GM12875 (cell line): ENCODE measurements around the gene RNF224.

Source experiments
- H3K4me3 ChIP-seq: one replicate; pipeline ENCODE4 v1.5.1; 2011; ENCODE audit warnings: low read depth, low read length, control low read depth
- TF ChIP-seq, protein P1 (sequence below): IDR thresholded peaks from 2 replicates; pipeline ENCODE4 v1.5.1; 2011; ENCODE audit warnings: low read depth, mild to moderate bottlenecking, control low read depth, inconsistent platforms, low read length, moderate library complexity, borderline replicate concordance; ENCODE audit not compliant: insufficient read depth

The RNF224 gene

DNA sequence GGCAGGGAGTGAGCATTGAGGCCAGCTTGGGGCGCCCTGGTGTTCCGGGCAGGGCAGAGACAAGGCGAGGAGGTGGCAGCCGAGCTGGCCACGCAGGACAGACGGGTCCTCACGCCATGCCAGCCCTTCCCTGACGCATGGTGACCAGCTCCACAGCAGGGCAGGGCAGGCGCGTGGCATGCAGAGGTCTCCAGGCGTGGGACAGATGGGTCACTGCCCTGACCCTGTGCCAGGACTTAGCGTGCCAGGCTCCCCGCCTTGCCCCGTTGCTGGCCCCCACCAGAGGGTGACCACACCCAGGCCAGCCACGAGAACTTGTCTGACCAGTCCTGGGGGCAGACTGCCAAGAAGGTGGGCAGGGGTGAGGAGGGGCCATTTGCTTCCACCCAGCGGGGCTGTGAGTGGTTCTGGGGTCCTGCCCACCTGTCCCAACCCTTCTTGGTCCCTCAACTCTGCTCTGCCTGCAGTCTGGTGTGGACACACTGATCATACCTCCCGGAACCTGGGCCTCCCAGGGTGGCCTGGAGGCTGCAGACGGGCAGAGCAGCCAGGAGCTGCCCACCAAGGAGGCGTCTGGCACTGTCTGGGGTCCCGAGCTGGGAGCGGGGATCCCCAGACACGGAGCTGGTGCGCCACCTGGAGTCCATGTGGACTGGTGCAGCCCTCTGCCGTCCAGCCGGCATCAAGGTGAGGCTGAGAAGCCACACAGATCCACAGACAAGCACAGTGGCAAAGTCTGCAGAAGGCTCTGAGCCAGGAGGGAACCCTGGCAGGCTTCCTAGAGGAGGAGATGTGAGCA is at the start of gene RNF224:
Gene RNF224 (plus strand): TSS at position 449 of the 799 bp plus-strand sequence. CDS start 834 bp downstream, outside the sequence.
- TF ChIP-seq, protein P1, sequence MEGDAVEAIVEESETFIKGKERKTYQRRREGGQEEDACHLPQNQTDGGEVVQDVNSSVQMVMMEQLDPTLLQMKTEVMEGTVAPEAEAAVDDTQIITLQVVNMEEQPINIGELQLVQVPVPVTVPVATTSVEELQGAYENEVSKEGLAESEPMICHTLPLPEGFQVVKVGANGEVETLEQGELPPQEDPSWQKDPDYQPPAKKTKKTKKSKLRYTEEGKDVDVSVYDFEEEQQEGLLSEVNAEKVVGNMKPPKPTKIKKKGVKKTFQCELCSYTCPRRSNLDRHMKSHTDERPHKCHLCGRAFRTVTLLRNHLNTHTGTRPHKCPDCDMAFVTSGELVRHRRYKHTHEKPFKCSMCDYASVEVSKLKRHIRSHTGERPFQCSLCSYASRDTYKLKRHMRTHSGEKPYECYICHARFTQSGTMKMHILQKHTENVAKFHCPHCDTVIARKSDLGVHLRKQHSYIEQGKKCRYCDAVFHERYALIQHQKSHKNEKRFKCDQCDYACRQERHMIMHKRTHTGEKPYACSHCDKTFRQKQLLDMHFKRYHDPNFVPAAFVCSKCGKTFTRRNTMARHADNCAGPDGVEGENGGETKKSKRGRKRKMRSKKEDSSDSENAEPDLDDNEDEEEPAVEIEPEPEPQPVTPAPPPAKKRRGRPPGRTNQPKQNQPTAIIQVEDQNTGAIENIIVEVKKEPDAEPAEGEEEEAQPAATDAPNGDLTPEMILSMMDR: peak; percentile 95
- H3K4me3 ChIP-seq: no peak within 1 kb of the TSS

DNA sequence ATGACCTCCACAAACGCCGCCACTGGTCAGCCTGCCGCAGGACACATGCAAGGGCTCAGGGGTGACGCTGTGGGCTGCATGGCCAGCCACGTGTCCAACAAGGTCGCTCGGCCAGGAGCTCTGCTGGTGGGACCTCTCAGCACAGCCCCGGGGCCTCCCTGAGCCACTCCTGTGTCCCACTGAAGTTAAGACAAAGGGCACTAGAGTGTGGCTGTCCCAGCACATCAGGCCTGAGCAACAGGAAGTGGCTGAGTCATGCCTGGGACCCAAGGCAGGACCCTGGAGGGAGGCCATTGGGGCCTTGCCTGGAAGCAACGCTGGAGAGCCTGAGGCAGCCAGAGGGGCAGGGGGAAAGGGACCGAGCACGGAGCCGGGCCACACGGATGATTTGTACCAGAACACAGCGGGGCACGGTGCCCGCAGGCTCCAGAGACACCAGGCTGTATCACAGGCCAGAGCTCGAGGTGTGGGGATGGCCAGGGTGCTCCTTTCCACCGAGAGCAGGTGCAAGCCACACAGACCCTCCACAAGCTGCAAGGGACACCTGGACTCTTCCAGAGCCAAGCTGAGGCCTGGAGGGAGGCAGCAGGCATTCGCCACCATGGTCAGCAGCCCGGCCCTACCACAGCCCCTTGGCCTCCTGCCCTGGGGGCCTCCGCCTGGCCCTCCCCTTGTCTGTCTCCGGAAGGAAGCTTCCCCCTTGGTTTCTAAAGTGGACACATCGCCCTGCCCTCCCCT is 48.9 kb upstream of the RNF224 start:
- H3K4me3 ChIP-seq: no peak overlapping the region
- TF ChIP-seq, protein P1: no peak

DNA sequence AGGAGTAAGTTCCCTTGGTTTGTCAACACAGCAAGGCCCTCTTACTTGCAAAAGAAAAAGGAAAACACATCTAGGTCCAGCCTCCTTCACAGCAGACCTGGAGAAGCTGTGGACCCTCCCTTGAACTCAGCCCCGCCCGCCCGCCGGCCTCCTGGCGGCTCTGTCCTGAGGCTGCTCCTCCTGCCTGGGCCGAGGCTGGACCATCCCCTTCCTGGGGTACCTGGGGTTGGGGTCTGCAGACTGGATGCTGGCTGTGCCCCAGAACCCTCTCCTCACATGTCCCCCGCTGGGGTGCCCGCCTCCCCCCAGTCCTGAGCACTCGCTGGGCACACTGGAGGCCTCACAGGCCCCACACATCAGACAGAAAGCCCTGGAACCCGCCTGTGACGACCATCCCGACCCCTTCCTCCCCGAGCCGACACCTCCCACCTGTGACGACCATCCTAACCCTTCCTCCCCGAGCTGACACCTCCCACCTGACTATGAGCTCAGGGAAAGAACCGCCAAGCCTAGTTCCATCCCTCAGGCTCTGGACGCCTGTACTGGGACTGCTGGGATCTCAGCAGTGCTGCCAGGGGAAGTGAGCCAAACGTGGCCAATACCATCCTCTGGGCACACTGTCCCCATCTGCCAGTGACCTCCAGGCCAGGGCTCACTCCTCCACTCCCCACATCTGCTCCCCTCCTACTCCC is 48.2 kb upstream of the RNF224 start:
- TF ChIP-seq, protein P1: no peak
- H3K4me3 ChIP-seq: no peak overlapping the region

GRCh38 chr9:137179761-137180160 is 47.5 kb upstream of the RNF224 start:
- TF ChIP-seq, protein P1: no peak
- no peak overlapping the region for H3K4me3 ChIP-seq

- TF ChIP-seq, protein P1: no peak
These were observed 46.8 kb upstream of the RNF224 start for GRCh38 chr9:137180491-137180890.

GRCh38 chr9:137181680-137182079 is 45.6 kb upstream of the RNF224 start:
- TF ChIP-seq, protein P1: no peak
- H3K4me3 ChIP-seq: no peak overlapping the region

More at GRCh38 chr9:137180491-137180890, 46.8 kb upstream of the RNF224 start:
- H3K4me3 ChIP-seq: no peak overlapping the region
